HepG2 (cell line): ENCODE measurements around the gene CAVIN2. TPM values are rescaled to one million over a fixed set of nuclear protein-coding genes. Genes with fewer than 3 reads are reported as not detected.

Experiments
- ATAC-seq: fragments of 200-7000 bp; cut with Tn5 transposase; 3 replicates; pipeline ENCODE4 v1.9.1; 2020; ENCODE audit warnings: mild to moderate bottlenecking, moderate library complexity
- BruUV-seq: library from RNA; stranded (reverse); fragments of 400-500 nt; replicated peaks from 2 replicates; lab custom pipeline; 2021; lab: Mats Ljungman, UMichigan
- CTCF ChIA-PET: fragments of 300-600 bp; formaldehyde crosslinking; extraction: SDS; loops from one replicate; lab custom pipeline; 2021; ENCODE audit warnings: low total read pairs, inconsistent platforms, low intra/inter-chr PET ratio; lab: Yijun Ruan, JAX
- POLR2A ChIA-PET: fragments of 350-600 bp; sonication (Branson Sonifier 250); formaldehyde crosslinking; loops from one replicate; lab custom pipeline; 2020; ENCODE audit warnings: antibody characterized with exemption, inconsistent platforms; lab: Yijun Ruan, JAX
- DNase-seq: peaks from one replicate; pipeline ENCODE4 v3.0.0-alpha.2; 2015; ENCODE audit warnings: low spot score
- FAIRE-seq: peaks from 3 replicates; lab custom pipeline; 2011; peaks lifted over from hg19 to GRCh38; lab: Jason Lieb, UNC
- H2AFZ ChIP-seq: one replicate; pipeline ENCODE4 v1.6.1; 2011; ENCODE audit warnings: low read length, inconsistent platforms
- H3K27ac ChIP-seq: fragments of 300-600 bp; 3 replicates; pipeline ENCODE4 v1.8.0; 2011; ENCODE audit warnings: mixed run types, mild to moderate bottlenecking, mixed read lengths, low read length, inconsistent platforms; ENCODE audit not compliant: insufficient read depth; ENCODE audit errors: extremely low read length
- H3K27me3 ChIP-seq, 2 experiments: fragments of 200-600 bp in 1 of 2; 2 replicates in 1 of 2; 3 replicates in 1 of 2; pipeline versions ENCODE4 v1.6.0 to v1.8.0; 2011; ENCODE audit warnings: low read length in 2 of 2, mild to moderate bottlenecking in 2 of 2, moderate library complexity in 2 of 2, inconsistent platforms in 1 of 2; ENCODE audit not compliant: insufficient read depth in 2 of 2, control insufficient read depth in 1 of 2
- H3K36me3 ChIP-seq, 2 experiments: fragments of 200-600 bp in 1 of 2; replicated peaks in 1 of 2; 2 replicates in 1 of 2; 3 replicates in 1 of 2; pipeline versions ENCODE4 v1.5.1 to v1.8.0; 2011; ENCODE audit warnings: low read length in 2 of 2, inconsistent platforms in 1 of 2; ENCODE audit not compliant: insufficient read depth in 2 of 2, control insufficient read depth in 1 of 2
- H3K4me1 ChIP-seq: 2 replicates; pipeline ENCODE4 v1.5.1; 2012; ENCODE audit warnings: low read length, inconsistent platforms; ENCODE audit not compliant: insufficient read depth
- H3K4me2 ChIP-seq: 2 replicates; pipeline ENCODE4 v1.6.0; 2011; ENCODE audit warnings: low read depth, low read length, inconsistent platforms
- H3K4me3 ChIP-seq, 3 experiments: fragments of 200-600 bp in 1 of 3; sonication (generic), shearing (Covaris generic) in 1 of 3; replicated peaks in 1 of 3; 2 replicates each; pipeline ENCODE4 v1.5.1; 2011 to 2016; ENCODE audit warnings: low read length in 3 of 3, inconsistent platforms in 2 of 3, low read depth in 2 of 3, mild to moderate bottlenecking in 2 of 3, control low read depth in 1 of 3, mixed read lengths in 1 of 3; ENCODE audit not compliant: insufficient read depth in 1 of 3
- H3K79me2 ChIP-seq: one replicate; pipeline ENCODE4 v1.6.1; 2011; ENCODE audit warnings: low read length, inconsistent platforms; ENCODE audit not compliant: insufficient read depth
- H3K9ac ChIP-seq: 2 replicates; pipeline ENCODE4 v1.6.0; 2011; ENCODE audit warnings: mild to moderate bottlenecking, low read depth, low read length, inconsistent platforms; ENCODE audit not compliant: insufficient read depth
- H3K9me3 ChIP-seq: 2 replicates; pipeline ENCODE4 v1.5.1; 2012; ENCODE audit warnings: mild to moderate bottlenecking, low read length
- H4K20me1 ChIP-seq: 2 replicates; pipeline ENCODE4 v1.6.0; 2011; ENCODE audit warnings: inconsistent platforms, mild to moderate bottlenecking, low read length, moderate library complexity; ENCODE audit not compliant: insufficient read depth
- CEBPB ChIP-seq: IDR thresholded peaks from 2 replicates; pipeline ENCODE4 v1.6.1; 2011; ENCODE audit warnings: low read depth, low read length, improper control_type of control experiment, borderline replicate concordance
- CEBPG ChIP-seq: IDR thresholded peaks from 2 replicates; pipeline ENCODE4 v1.6.1; 2016
- EED ChIP-seq: sonication (generic); formaldehyde crosslinking; IDR thresholded peaks from 2 replicates; pipeline ENCODE4 v1.5.0; 2020; ENCODE audit warnings: mild to moderate bottlenecking, missing genetic modification reagents
- IRF2 ChIP-seq: IDR thresholded peaks from 2 replicates; pipeline ENCODE4 v1.6.1; 2018; ENCODE audit warnings: missing genetic modification reagents, missing compliant biosample characterization
- ZBTB7A ChIP-seq: sonication (generic); formaldehyde crosslinking; IDR thresholded peaks from 2 replicates; pipeline ENCODE4 v1.8.0; 2022; ENCODE audit warnings: mild to moderate bottlenecking, missing genetic modification reagents
- ZNF562 ChIP-seq: sonication (generic); formaldehyde crosslinking; IDR thresholded peaks from 2 replicates; pipeline ENCODE4 v1.8.0; 2022; ENCODE audit warnings: missing genetic modification reagents, borderline replicate concordance
- ZNF749 ChIP-seq: sonication (generic); formaldehyde crosslinking; IDR thresholded peaks from 2 replicates; pipeline ENCODE4 v1.8.0; 2022; ENCODE audit warnings: mild to moderate bottlenecking, missing genetic modification reagents, moderate library complexity, borderline replicate concordance
- whole genome bisulfite sequencing: methylation state at CpG from one replicate; pipeline ENCODE4 v1.1.6; 2017; ENCODE audit warnings: low lambda C conversion rate; 5-methylcytosine and 5-hydroxymethylcytosine counted together
- in situ Hi-C: cut with HindIII; loops from 2 replicates; pipeline ENCODE4 v1.10.0; 2017; ENCODE audit warnings: low pct_unique_long_range_greater_than_20kb; ENCODE audit not compliant: extremely low pct_ligation_motif_present
- intact Hi-C: fragments of 100-400 bp; cut with micrococcal nuclease; formaldehyde crosslinking; loops from one replicate; pipeline ENCODE4 v1.10.0; 2022; ENCODE audit not compliant: unreplicated experiment
- polyA plus RNA-seq, 8 experiments: library from polyadenylated mRNA; depleted of rRNA in 3 of 8; stranded (reverse) in 7 of 8; unstranded in 1 of 8; fragments of >200 nt; fragmentation: Illumina TruSeq in 4 of 8; extraction: Trizol in 4 of 8; gene quantifications; 2 replicates each; pipeline versions ENCODE4 v1.2.1 to v1.2.3, GENCODE V29; 2011 to 2016; ENCODE audit warnings: low read depth in 4 of 8, missing spikeins in 1 of 8, mixed read lengths in 1 of 8; ENCODE audit not compliant: insufficient read depth in 1 of 8
- total RNA-seq, 5 experiments: library from RNA; depleted of rRNA; stranded (reverse); fragments of >200 nt; fragmentation: Illumina TruSeq; extraction: Trizol; gene quantifications; 2 replicates each; pipeline ENCODE4 v1.2.3, GENCODE V29; 2016; ENCODE audit warnings: low read depth in 1 of 5
- TF ChIP-seq, protein P1 (sequence below): sonication (generic); formaldehyde crosslinking; IDR thresholded peaks from 2 replicates; pipeline ENCODE4 v1.8.0; 2022; ENCODE audit warnings: missing genetic modification reagents, mild to moderate bottlenecking, moderate library complexity, borderline replicate concordance
- TF ChIP-seq, protein P2 (sequence below): IDR thresholded peaks from 2 replicates; pipeline ENCODE4 v1.6.1; 2018; ENCODE audit warnings: missing genetic modification reagents
- TF ChIP-seq, protein P3 (sequence below): sonication (generic); formaldehyde crosslinking; IDR thresholded peaks from 2 replicates; pipeline ENCODE4 v1.8.0; 2022; ENCODE audit warnings: mild to moderate bottlenecking, missing genetic modification reagents, moderate library complexity
- TF ChIP-seq, protein P4 (sequence below): sonication (generic); IDR thresholded peaks from 2 replicates; pipeline ENCODE4 v1.6.1; 2016; ENCODE audit warnings: low read depth, borderline replicate concordance

The CAVIN2 gene
- total and polyA plus RNA-seq, 2 of the 13 experiments (the other 11 are each of a cell fraction or from before 2014, with no cell fraction given), result 7.6 to 38.8 TPM

DNA sequence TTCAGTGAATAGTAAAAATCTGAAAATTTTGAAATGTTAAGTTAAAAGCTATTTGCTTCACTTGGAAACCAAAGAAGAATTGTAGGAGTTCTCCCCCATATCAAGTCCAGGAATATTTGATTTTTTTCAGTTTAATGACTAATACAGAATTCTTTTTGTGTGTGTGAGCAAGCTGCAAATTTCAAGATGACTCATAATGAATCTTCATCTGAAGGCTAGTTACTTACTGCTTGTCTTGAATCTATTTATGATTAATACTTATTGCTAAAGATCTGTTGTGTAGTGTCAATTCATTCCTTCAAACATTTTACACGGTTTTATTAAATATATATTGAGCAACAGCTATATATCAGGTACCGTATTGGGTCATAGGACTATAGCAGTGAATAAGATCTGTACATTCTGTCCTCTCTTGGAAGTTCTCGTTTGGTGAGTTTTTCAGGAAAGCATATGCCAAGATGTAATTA lies 47.8 kb upstream of the CAVIN2 start:
- intact Hi-C loops, result no loop called here
- no peak for ATAC-seq
- no peak for TF ChIP-seq IRF2
- TF ChIP-seq, all 625 proteins: peak for 0
- no peaks in the 10 kb centered on the region for H3K27me3 ChIP-seq
- no peaks in the 10 kb centered on the region for H3K79me2 ChIP-seq
- ChIA-PET CTCF (no interaction called here), POLR2A (no interaction called here)
- H3K4me1 ChIP-seq, result peaks cover 4% of the 10 kb centered on the region; the same call in 1 of the 2 replicates
- no peak overlapping the region for H3K9ac ChIP-seq
- no peak overlapping the region for H3K4me3 ChIP-seq
- FAIRE-seq (no peak), DNase-seq (no peak)
- no peaks in the 10 kb centered on the region for H4K20me1 ChIP-seq
- H2AFZ ChIP-seq, result no peak overlapping the region
- no peak overlapping the region for H3K4me2 ChIP-seq
- in situ Hi-C loops, result no loop called here
- no peaks in the 10 kb centered on the region for H3K9me3 ChIP-seq
- H3K36me3 ChIP-seq, result no peaks in the 10 kb centered on the region
- 39% methylated on average over 3 of the region's 3 CpGs for WGBS
- no TSS peak for BruUV-seq
- H3K27ac ChIP-seq, result no peak overlapping the region

DNA sequence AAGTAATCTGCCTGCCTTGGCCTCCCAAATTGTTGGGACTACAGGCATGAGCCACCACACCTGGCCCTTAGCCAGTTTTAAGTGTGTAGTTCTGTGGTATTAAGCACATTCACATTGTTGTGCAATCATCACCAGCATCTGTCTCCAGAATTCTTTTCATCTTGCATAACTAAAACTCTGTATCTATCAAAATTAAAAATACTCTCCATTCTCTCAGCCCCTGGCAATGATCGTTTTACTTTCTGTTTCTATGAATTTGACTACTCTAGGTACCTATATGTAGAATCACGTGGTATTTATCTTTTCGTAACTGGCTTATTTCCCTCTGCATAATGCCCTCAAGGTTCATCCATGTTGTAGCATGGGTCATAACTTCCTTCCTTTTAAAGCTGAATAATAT lies 45.5 kb upstream of the CAVIN2 start:
- Histone ChIP-seq H2AFZ (no peak overlapping the region), H3K36me3 (no peaks in the 10 kb centered on the region), H3K27me3 (no peaks in the 10 kb centered on the region), H3K27ac (no peak overlapping the region), H3K4me1 (no peaks in the 10 kb centered on the region)
- intact Hi-C loops (no loop called here), in situ Hi-C loops (no loop called here)
- no peak for ATAC-seq
- 51% methylated on average over 3 of the region's 3 CpGs for WGBS
- CTCF ChIA-PET, result no interaction called here
- TF ChIP-seq, protein P1, sequence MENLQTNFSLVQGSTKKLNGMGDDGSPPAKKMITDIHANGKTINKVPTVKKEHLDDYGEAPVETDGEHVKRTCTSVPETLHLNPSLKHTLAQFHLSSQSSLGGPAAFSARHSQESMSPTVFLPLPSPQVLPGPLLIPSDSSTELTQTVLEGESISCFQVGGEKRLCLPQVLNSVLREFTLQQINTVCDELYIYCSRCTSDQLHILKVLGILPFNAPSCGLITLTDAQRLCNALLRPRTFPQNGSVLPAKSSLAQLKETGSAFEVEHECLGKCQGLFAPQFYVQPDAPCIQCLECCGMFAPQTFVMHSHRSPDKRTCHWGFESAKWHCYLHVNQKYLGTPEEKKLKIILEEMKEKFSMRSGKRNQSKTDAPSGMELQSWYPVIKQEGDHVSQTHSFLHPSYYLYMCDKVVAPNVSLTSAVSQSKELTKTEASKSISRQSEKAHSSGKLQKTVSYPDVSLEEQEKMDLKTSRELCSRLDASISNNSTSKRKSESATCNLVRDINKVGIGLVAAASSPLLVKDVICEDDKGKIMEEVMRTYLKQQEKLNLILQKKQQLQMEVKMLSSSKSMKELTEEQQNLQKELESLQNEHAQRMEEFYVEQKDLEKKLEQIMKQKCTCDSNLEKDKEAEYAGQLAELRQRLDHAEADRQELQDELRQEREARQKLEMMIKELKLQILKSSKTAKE (CRISPR knock-in tag), result no peak
- TF ChIP-seq, protein P2, sequence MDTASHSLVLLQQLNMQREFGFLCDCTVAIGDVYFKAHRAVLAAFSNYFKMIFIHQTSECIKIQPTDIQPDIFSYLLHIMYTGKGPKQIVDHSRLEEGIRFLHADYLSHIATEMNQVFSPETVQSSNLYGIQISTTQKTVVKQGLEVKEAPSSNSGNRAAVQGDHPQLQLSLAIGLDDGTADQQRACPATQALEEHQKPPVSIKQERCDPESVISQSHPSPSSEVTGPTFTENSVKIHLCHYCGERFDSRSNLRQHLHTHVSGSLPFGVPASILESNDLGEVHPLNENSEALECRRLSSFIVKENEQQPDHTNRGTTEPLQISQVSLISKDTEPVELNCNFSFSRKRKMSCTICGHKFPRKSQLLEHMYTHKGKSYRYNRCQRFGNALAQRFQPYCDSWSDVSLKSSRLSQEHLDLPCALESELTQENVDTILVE (CRISPR knock-in tag), result no peak
- TF ChIP-seq ZBTB7A (CRISPR knock-in tag), result no peak
- peak; percentile 83 for TF ChIP-seq CEBPB
- TF ChIP-seq ZNF562 (CRISPR knock-in tag), result no peak
- TF ChIP-seq ZNF749, result no peak
- TF ChIP-seq, protein P3, sequence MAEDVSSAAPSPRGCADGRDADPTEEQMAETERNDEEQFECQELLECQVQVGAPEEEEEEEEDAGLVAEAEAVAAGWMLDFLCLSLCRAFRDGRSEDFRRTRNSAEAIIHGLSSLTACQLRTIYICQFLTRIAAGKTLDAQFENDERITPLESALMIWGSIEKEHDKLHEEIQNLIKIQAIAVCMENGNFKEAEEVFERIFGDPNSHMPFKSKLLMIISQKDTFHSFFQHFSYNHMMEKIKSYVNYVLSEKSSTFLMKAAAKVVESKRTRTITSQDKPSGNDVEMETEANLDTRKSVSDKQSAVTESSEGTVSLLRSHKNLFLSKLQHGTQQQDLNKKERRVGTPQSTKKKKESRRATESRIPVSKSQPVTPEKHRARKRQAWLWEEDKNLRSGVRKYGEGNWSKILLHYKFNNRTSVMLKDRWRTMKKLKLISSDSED (CRISPR knock-in tag), result no peak
- TF ChIP-seq CEBPG (CRISPR knock-in tag), result 0 out of 2 replicates have a peak, but pooled peaks have one; percentile 24
- TF ChIP-seq EED (CRISPR knock-in tag), result no peak
- TF ChIP-seq, protein P4, sequence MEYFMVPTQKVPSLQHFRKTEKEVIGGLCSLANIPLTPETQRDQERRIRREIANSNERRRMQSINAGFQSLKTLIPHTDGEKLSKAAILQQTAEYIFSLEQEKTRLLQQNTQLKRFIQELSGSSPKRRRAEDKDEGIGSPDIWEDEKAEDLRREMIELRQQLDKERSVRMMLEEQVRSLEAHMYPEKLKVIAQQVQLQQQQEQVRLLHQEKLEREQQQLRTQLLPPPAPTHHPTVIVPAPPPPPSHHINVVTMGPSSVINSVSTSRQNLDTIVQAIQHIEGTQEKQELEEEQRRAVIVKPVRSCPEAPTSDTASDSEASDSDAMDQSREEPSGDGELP, result no peak
- TF ChIP-seq, all 625 proteins: peak for 2
- Histone ChIP-seq H3K79me2 (no peaks in the 10 kb centered on the region), H3K4me2 (no peak overlapping the region), H3K9me3 (no peaks in the 10 kb centered on the region), H4K20me1 (no peaks in the 10 kb centered on the region), H3K4me3 (no peak overlapping the region), H3K9ac (no peak overlapping the region)
- FAIRE-seq (no peak), DNase-seq (no peak)
- BruUV-seq, result no TSS peak
- POLR2A ChIA-PET, result no interaction called here
